Right cardiac atrium (tissue), 5 donors: ENCODE measurements around the gene CRISPLD2. TPM values are rescaled to one million over a fixed set of nuclear protein-coding genes. Genes with fewer than 3 reads are reported as not detected.
A peak's percentile ranks its signal among the peaks of the same experiment; 100 is the strongest.
"Not testable (repeated sequence)": the region's sequence is repeated elsewhere in the genome, so short reads cannot be mapped to it uniquely, and the experiment has no call there.

Source experiments
- ATAC-seq, 2 donors: fragments of 200-7000 bp; cut with Tn5 transposase; one replicate each; pipeline versions ENCODE4 v1.8.0 to v1.9.1; 2020; ENCODE audit warnings: moderate library complexity in 2 of 2, mild to moderate bottlenecking in 1 of 2
- DNase-seq, 3 donors: peaks; one replicate each; pipeline ENCODE4 v3.0.0-alpha.2; 2020
- H3K27ac ChIP-seq: one replicate; pipeline ENCODE4 v1.5.1; 2013; ENCODE audit warnings: mild to moderate bottlenecking, low read length, control low read depth, moderate library complexity
- H3K27me3 ChIP-seq: one replicate; pipeline ENCODE4 v1.6.1; 2013; ENCODE audit not compliant: control insufficient read depth, insufficient read depth
- H3K4me1 ChIP-seq: one replicate; pipeline ENCODE4 v1.6.1; 2013; ENCODE audit warnings: low read length; ENCODE audit not compliant: control insufficient read depth, insufficient read depth
- H3K4me3 ChIP-seq: one replicate; pipeline ENCODE4 v1.5.1; 2013; ENCODE audit warnings: low read length, control low read depth
- H3K9me3 ChIP-seq: one replicate; pipeline ENCODE4 v1.6.1; 2013; ENCODE audit warnings: low read length; ENCODE audit not compliant: control insufficient read depth
- WGBS: extraction: QIAGEN DNeasy Blood & Tissue Kit; methylation state at CpG from one replicate; pipeline ENCODE4 v1.1.7; 2013; 5-methylcytosine and 5-hydroxymethylcytosine counted together
- intact Hi-C, 4 donors: fragments of 100-400 bp; cut with DNase I; formaldehyde crosslinking; loops; one replicate each; pipeline versions ENCODE4 v1.11.0 to v1.14.0; 2022 to 2023
- polyA plus RNA-seq: library from polyadenylated mRNA; stranded (reverse); fragments of 200-250 nt; gene quantifications from one replicate; pipeline ENCODE4 v1.2.3, GENCODE V29; 2013
- total RNA-seq, 4 donors: library from RNA; stranded (reverse); fragmentation: NEBNext Ultra II Directional; extraction: Animal tissue kit (Norgen Biotek cat#: 25700); gene quantifications; one replicate each; pipeline ENCODE4 v1.2.1, GENCODE V29; 2021
- donor health status: healthy with polysubstance abuse.
- donor health status: DM: no; HTN: yes; CAD: no.
- donor health status: DM: no; HTN: no; CAD: no.
- donor health status: DM: no; HTN: yes; CAD: no; lungs with severe emphysema.
- donor health status: DM: yes; HTN: yes; CAD: no.

CRISPLD2 gene
- total and polyA plus RNA-seq, 5 donors = 12.7 to 69.5 (median 26.3) TPM

- DNase-seq = peak in 1 of 3 donors; percentile 25
- intact Hi-C loops = no loop called here
These were observed 31.7 kb downstream of the CRISPLD2 start for GRCh38 chr16:84851192-84852127.

GRCh38 chr16:84853534-84853933, 33.7 kb downstream of the CRISPLD2 start:
- Histone ChIP-seq H3K27ac (no peak overlapping the region), H3K27me3 (no peaks in the 10 kb centered on the region), H3K4me1 (no peaks in the 10 kb centered on the region), H3K9me3 (no peaks in the 10 kb centered on the region), H3K4me3 (no peak overlapping the region)
- no peak for DNase-seq
- 63% methylated on average over 16 of the region's 16 CpGs for WGBS
- intact Hi-C loops = no loop called here
- ATAC-seq = no peak

More at GRCh38 chr16:84851192-84852127, 31.7 kb downstream of the CRISPLD2 start:
- H3K27me3 ChIP-seq = no peaks in the 10 kb centered on the region
- no peaks in the 10 kb centered on the region for H3K4me1 ChIP-seq
- H3K4me3 ChIP-seq = no peak overlapping the region
- WGBS = 83% methylated on average over 18 of the region's 18 CpGs
- H3K27ac ChIP-seq = no peak overlapping the region
- ATAC-seq = no peak
- H3K9me3 ChIP-seq = no peaks in the 10 kb centered on the region

- DNase-seq = peak in 1 of 3 donors; percentile 3
- H3K4me3 ChIP-seq = no peak overlapping the region
- H3K4me1 ChIP-seq = no peaks in the 10 kb centered on the region
- peaks cover 2% of the 10 kb centered on the region for H3K9me3 ChIP-seq
- intact Hi-C loops = no loop called here
- H3K27ac ChIP-seq = no peak overlapping the region
- no peaks in the 10 kb centered on the region for H3K27me3 ChIP-seq
- ATAC-seq = peak in 1 of 2 donors; percentile 34
- 86% methylated on average over 11 of the region's 11 CpGs for WGBS
These were observed 35.0 kb downstream of the CRISPLD2 start for GRCh38 chr16:84854759-84855158.

GRCh38 chr16:84855435-84856202, 35.8 kb downstream of the CRISPLD2 start:
- DNase-seq, H3K9me3 ChIP-seq, H3K27ac ChIP-seq, intact Hi-C loops, ATAC-seq, H3K4me1 ChIP-seq, H3K27me3 ChIP-seq, H3K4me3 ChIP-seq: not testable (repeated sequence)
- WGBS = 84% methylated on average over 4 of the region's 4 CpGs

GRCh38 chr16:84856203-84856581, 36.4 kb downstream of the CRISPLD2 start:
- H3K4me1 ChIP-seq, H3K4me3 ChIP-seq, DNase-seq, ATAC-seq, intact Hi-C loops, H3K27ac ChIP-seq, H3K9me3 ChIP-seq, H3K27me3 ChIP-seq: not testable (repeated sequence)
- WGBS = 93% methylated on average over 3 of the region's 3 CpGs

- H3K4me1 ChIP-seq, H3K27ac ChIP-seq, intact Hi-C loops, H3K4me3 ChIP-seq, H3K27me3 ChIP-seq, DNase-seq, H3K9me3 ChIP-seq, ATAC-seq: not testable (repeated sequence)
- 95% methylated on average over 5 of the region's 5 CpGs for WGBS
These were observed 37.0 kb downstream of the CRISPLD2 start for GRCh38 chr16:84856811-84857210.

- no peaks in the 10 kb centered on the region for H3K27me3 ChIP-seq
- H3K27ac ChIP-seq = no peak overlapping the region
- H3K4me3 ChIP-seq = no peak overlapping the region
- peaks cover 2% of the 10 kb centered on the region for H3K9me3 ChIP-seq
- WGBS = 97% methylated on average over 2 of the region's 2 CpGs
- H3K4me1 ChIP-seq = no peaks in the 10 kb centered on the region
- DNase-seq (no peak), ATAC-seq (no peak)
- intact Hi-C loops = no loop called here
These were observed 39.9 kb downstream of the CRISPLD2 start for GRCh38 chr16:84859681-84860080.

GRCh38 chr16:84860383-84860782, 40.6 kb downstream of the CRISPLD2 start:
- ATAC-seq (no peak), DNase-seq (peak in 1 of 3 donors; percentile 11)
- Histone ChIP-seq H3K27me3 (no peaks in the 10 kb centered on the region), H3K27ac (no peak overlapping the region), H3K9me3 (peaks cover 2% of the 10 kb centered on the region), H3K4me3 (no peak overlapping the region), H3K4me1 (no peaks in the 10 kb centered on the region)
- 93% methylated on average over 9 of the region's 9 CpGs for WGBS
- intact Hi-C loops = no loop called here

GRCh38 chr16:84861671-84862070, 41.9 kb downstream of the CRISPLD2 start:
- intact Hi-C loops = no loop called here
- Histone ChIP-seq H3K27ac (no peak overlapping the region), H3K27me3 (no peaks in the 10 kb centered on the region), H3K4me1 (no peaks in the 10 kb centered on the region), H3K4me3 (no peak overlapping the region), H3K9me3 (peaks cover 2% of the 10 kb centered on the region)
- DNase-seq = peak in 1 of 3 donors; percentile 5
- no peak for ATAC-seq
- WGBS = 93% methylated on average over 7 of the region's 7 CpGs

- no peaks in the 10 kb centered on the region for H3K27me3 ChIP-seq
- ATAC-seq = peak in 1 of 2 donors; percentile 37
- peaks cover 2% of the 10 kb centered on the region for H3K9me3 ChIP-seq
- 73% methylated on average over 8 of the region's 8 CpGs for WGBS
- H3K4me1 ChIP-seq = no peaks in the 10 kb centered on the region
- H3K4me3 ChIP-seq = no peak overlapping the region
- DNase-seq = peak in 1 of 3 donors; percentile 21
- no peak overlapping the region for H3K27ac ChIP-seq
- intact Hi-C loops = no loop called here
These were observed 43.2 kb downstream of the CRISPLD2 start for GRCh38 chr16:84862804-84863480.

GRCh38 chr16:84863481-84863814, 43.7 kb downstream of the CRISPLD2 start:
- 90% methylated on average over 8 of the region's 8 CpGs for WGBS
- no peak for ATAC-seq
- H3K9me3 ChIP-seq = peaks cover 2% of the 10 kb centered on the region
- no peaks in the 10 kb centered on the region for H3K4me1 ChIP-seq
- no peak overlapping the region for H3K27ac ChIP-seq
- H3K4me3 ChIP-seq = no peak overlapping the region
- intact Hi-C loops = no loop called here
- no peaks in the 10 kb centered on the region for H3K27me3 ChIP-seq
- DNase-seq = peak in 1 of 3 donors; percentile 14
